SK-N-SH (cell line): ENCODE data around the gene NDRG2. TPM values are rescaled to one million over a fixed set of nuclear protein-coding genes. Genes with fewer than 3 reads are reported as not detected.

Experiments used
- CTCF ChIA-PET: fragments of 300-600, 350-600 bp; formaldehyde crosslinking; extraction: SDS; loops from one replicate; lab custom pipeline; 2021; lab: Yijun Ruan, JAX
- POLR2A ChIA-PET: fragments of 350-600 bp; sonication (Branson Sonifier 250); formaldehyde crosslinking; extraction: SDS; loops from one replicate; lab custom pipeline; 2020; ENCODE audit warnings: antibody characterized with exemption, inconsistent platforms; lab: Yijun Ruan, JAX
- DNase-seq: peaks from one replicate; pipeline ENCODE4 v3.0.0; 2012
- H2AFZ ChIP-seq: fragments of 200-600 bp; sonication (generic); 2 replicates; pipeline ENCODE4 v1.8.1; 2016; ENCODE audit warnings: antibody characterized with exemption, mild to moderate bottlenecking, low read depth
- H3F3A ChIP-seq: fragments of 200-600 bp; sonication (generic); replicated peaks from 2 replicates; pipeline ENCODE3; 2016; ENCODE audit warnings: antibody characterized with exemption, mild to moderate bottlenecking; ENCODE audit not compliant: insufficient read depth
- H3K27ac ChIP-seq, 2 experiments: fragments of 200-500 bp in 1 of 2; fragments of 200-600 bp in 1 of 2; sonication (Bioruptor generic) in 1 of 2; sonication (generic), shearing (Covaris generic) in 1 of 2; 2 replicates each; pipeline versions ENCODE4 v1.5.1 to v1.6.1; 2014 to 2016; ENCODE audit warnings: low read depth in 2 of 2, inconsistent platforms in 1 of 2, low read length in 1 of 2, mild to moderate bottlenecking in 1 of 2, mixed read lengths in 1 of 2
- H3K27me3 ChIP-seq: fragments of 200-600 bp; sonication (generic), shearing (Covaris generic); 2 replicates; pipeline ENCODE4 v1.6.1; 2016; ENCODE audit warnings: mixed run types; ENCODE audit not compliant: insufficient read depth
- H3K36me3 ChIP-seq, 2 experiments: fragments of 200-500 bp in 1 of 2; fragments of 200-600 bp in 1 of 2; sonication (Bioruptor generic) in 1 of 2; sonication (generic) in 1 of 2; replicated peaks in 1 of 2; 2 replicates each; pipeline versions ENCODE3 to v1.5.1; 2014 to 2016; ENCODE audit warnings: low read length in 1 of 2, mild to moderate bottlenecking in 1 of 2; ENCODE audit not compliant: insufficient read depth in 2 of 2, control insufficient read depth in 1 of 2
- H3K4me1 ChIP-seq, 2 experiments: fragments of 200-500 bp in 1 of 2; fragments of 200-600 bp in 1 of 2; sonication (Bioruptor generic) in 1 of 2; sonication (generic), shearing (Covaris generic) in 1 of 2; 2 replicates each; pipeline versions ENCODE4 v1.5.1 to v1.6.1; 2014 to 2016; ENCODE audit warnings: low read depth in 1 of 2, low read length in 1 of 2, mixed run types in 1 of 2; ENCODE audit not compliant: insufficient read depth in 2 of 2, control insufficient read depth in 1 of 2
- H3K4me2 ChIP-seq: fragments of 200-600 bp; sonication (generic), shearing (Covaris generic); 2 replicates; pipeline ENCODE4 v1.6.1; 2017; ENCODE audit warnings: mixed run types
- H3K4me3 ChIP-seq, 2 experiments: fragments of 200-500 bp in 1 of 2; fragments of 200-600 bp in 1 of 2; sonication (Bioruptor generic) in 1 of 2; sonication (generic), shearing (Covaris generic) in 1 of 2; 2 replicates each; pipeline versions ENCODE4 v1.5.1 to v1.8.1; 2014 to 2016; ENCODE audit warnings: low read depth in 2 of 2, inconsistent platforms in 1 of 2, low read length in 1 of 2, mild to moderate bottlenecking in 1 of 2, mixed read lengths in 1 of 2, moderate library complexity in 1 of 2
- H3K79me2 ChIP-seq: fragments of 200-600 bp; sonication (generic); 2 replicates; pipeline ENCODE4 v1.8.1; 2017; ENCODE audit warnings: mild to moderate bottlenecking; ENCODE audit not compliant: insufficient read depth
- H3K9ac ChIP-seq: fragments of 200-600 bp; sonication (generic); 2 replicates; pipeline ENCODE4 v1.6.1; 2017; ENCODE audit warnings: mixed run types
- H3K9me2 ChIP-seq: fragments of 200-600 bp; sonication (generic); 2 replicates; pipeline ENCODE4 v1.6.1; 2017; ENCODE audit warnings: mixed run types
- H3K9me3 ChIP-seq: fragments of 200-600 bp; sonication (generic); 2 replicates; pipeline ENCODE4 v1.6.1; 2017; ENCODE audit warnings: mixed run types, mild to moderate bottlenecking, moderate library complexity
- H4K20me1 ChIP-seq: fragments of 200-600 bp; sonication (generic); 2 replicates; pipeline ENCODE4 v1.6.1; 2017; ENCODE audit warnings: mild to moderate bottlenecking, mixed run types; ENCODE audit not compliant: insufficient read depth
- EP300 ChIP-seq, 2 experiments: IDR thresholded peaks; 2 replicates each; pipeline versions ENCODE4 v1.4.0 to v1.6.1; 2012; ENCODE audit warnings: borderline replicate concordance in 1 of 2, low read depth in 1 of 2, low read length in 1 of 2
- FOSL2 ChIP-seq: IDR thresholded peaks from 2 replicates; pipeline ENCODE4 v1.4.0; 2012; ENCODE audit warnings: low read depth, mild to moderate bottlenecking, moderate library complexity, borderline replicate concordance
- FOXM1 ChIP-seq: IDR thresholded peaks from 2 replicates; pipeline ENCODE4 v1.4.0; 2012; ENCODE audit warnings: low read depth, mild to moderate bottlenecking
- GABPA ChIP-seq: IDR thresholded peaks from 2 replicates; pipeline ENCODE4 v1.4.0; 2012; ENCODE audit warnings: low read depth, mild to moderate bottlenecking
- MXI1 ChIP-seq: IDR thresholded peaks from 2 replicates; pipeline ENCODE4 v1.6.1; 2012; ENCODE audit warnings: mild to moderate bottlenecking, low read depth, low read length, improper control_type of control experiment
- NFIC ChIP-seq: IDR thresholded peaks from 2 replicates; pipeline ENCODE4 v1.4.0; 2012; ENCODE audit warnings: borderline replicate concordance
- NRF1 ChIP-seq: IDR thresholded peaks from 2 replicates; pipeline ENCODE4 v1.6.1; 2012; ENCODE audit warnings: low read depth, mild to moderate bottlenecking, low read length
- RAD21 ChIP-seq: IDR thresholded peaks from 2 replicates; pipeline ENCODE4 v1.6.1; 2012; ENCODE audit warnings: mild to moderate bottlenecking, low read length
- RCOR1 ChIP-seq: fragments of 150-350 bp; IDR thresholded peaks from 2 replicates; pipeline ENCODE4 v1.6.1; 2017; ENCODE audit warnings: antibody characterized with exemption, low read length
- RFX5 ChIP-seq: IDR thresholded peaks from 2 replicates; pipeline ENCODE4 v1.6.1; 2012; ENCODE audit warnings: mild to moderate bottlenecking, improper control_type of control experiment, low read length
- RXRA ChIP-seq: IDR thresholded peaks from 2 replicates; pipeline ENCODE4 v1.4.0; 2012; ENCODE audit warnings: low read depth, mild to moderate bottlenecking, borderline replicate concordance
- SMC3 ChIP-seq: IDR thresholded peaks from 2 replicates; pipeline ENCODE4 v1.6.1; 2012; ENCODE audit warnings: low read depth, low read length, improper control_type of control experiment
- TAF1 ChIP-seq: IDR thresholded peaks from 2 replicates; pipeline ENCODE4 v1.6.1; 2012; ENCODE audit warnings: low read depth, mild to moderate bottlenecking, low read length, moderate library complexity, borderline replicate concordance
- TEAD4 ChIP-seq: IDR thresholded peaks from 2 replicates; pipeline ENCODE4 v1.4.0; 2012; ENCODE audit warnings: mild to moderate bottlenecking, borderline replicate concordance; ENCODE audit not compliant: insufficient read depth
- WGBS: methylation state at CpG from one replicate; pipeline ENCODE4 v1.1.6; 2017; ENCODE audit warnings: low lambda C conversion rate; 5-methylcytosine and 5-hydroxymethylcytosine counted together
- polyA plus RNA-seq, 3 experiments: library from polyadenylated mRNA; depleted of rRNA; stranded (reverse); fragments of >200 nt; gene quantifications; 2 replicates each; pipeline ENCODE4 v1.2.3, GENCODE V29; 2012
- TF ChIP-seq, protein P1 (sequence below): IDR thresholded peaks from 2 replicates; pipeline ENCODE4 v1.4.0; 2012; ENCODE audit warnings: low read depth, borderline replicate concordance
- TF ChIP-seq, protein P2 (sequence below): IDR thresholded peaks from 2 replicates; pipeline ENCODE4 v1.4.0; 2012; ENCODE audit warnings: low read depth, borderline replicate concordance
- TF ChIP-seq, protein P3 (sequence below): IDR thresholded peaks from 2 replicates; pipeline ENCODE4; 2012
- TF ChIP-seq, protein P4 (sequence below): IDR thresholded peaks from 2 replicates; pipeline ENCODE4 v1.4.0; 2012; ENCODE audit warnings: low read depth
- TF ChIP-seq, protein P5 (sequence below): fragments of 150-350 bp; IDR thresholded peaks from 2 replicates; pipeline ENCODE4 v1.6.1; 2017; ENCODE audit warnings: antibody characterized with exemption, low read length, low read depth, borderline replicate concordance

Gene NDRG2
- polyA plus RNA-seq, 1 of the 3 experiments (the other 2 are of a cell fraction): 15.8 TPM

DNA sequence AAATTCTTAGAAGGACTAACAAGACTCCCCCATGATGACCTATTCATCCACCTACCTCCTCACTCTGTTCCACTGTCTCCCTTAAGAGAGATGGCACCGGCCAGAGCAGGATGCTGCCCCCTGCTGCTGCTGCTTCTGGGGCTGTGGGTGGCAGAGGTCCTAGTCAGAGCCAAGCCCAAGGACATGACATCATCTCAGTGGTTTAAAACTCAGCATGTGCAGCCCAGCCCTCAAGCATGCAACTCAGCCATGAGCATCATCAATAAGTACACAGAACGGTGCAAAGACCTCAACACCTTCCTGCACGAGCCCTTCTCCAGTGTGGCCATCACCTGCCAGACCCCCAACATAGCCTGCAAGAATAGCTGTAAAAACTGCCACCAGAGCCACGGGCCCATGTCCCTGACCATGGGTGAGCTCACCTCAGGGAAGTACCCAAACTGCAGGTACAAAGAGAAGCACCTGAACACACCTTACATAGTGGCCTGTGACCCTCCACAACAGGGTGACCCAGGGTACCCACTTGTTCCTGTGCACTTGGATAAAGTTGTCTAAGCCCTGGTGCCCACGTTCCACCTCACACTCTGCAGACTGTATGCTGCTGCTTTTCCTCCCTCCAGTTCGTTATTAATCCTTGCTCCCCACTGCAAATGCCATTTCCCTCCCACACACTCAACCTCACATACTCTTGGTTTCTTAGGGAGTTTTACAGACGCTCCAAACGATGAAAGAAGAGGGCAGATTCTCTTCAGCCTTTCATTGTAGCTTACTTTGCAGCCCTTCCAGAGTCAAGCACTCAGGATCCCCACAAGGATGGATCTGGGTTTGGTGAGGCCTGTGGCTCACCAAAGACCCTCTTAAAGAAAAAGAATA lies 33.2 kb upstream of the NDRG2 start, which contains the start of gene RNASE8:
RNASE8 (plus strand) TSS at position 20 of the 873 bp plus-strand sequence; CDS start at position 91, 71 bp downstream.
- Histone ChIP-seq H3K9ac (no peak within 1 kb of the TSS), H3K27me3 (no peaks in the 10 kb centered on the region), H3K79me2 (no peaks in the 10 kb centered on the region), H3F3A (no peaks in the 10 kb centered on the region), H3K4me2 (no peak within 1 kb of the TSS), H3K9me3 (no peaks in the 10 kb centered on the region), H3K4me1 (peaks cover 0 to 3% of the 10 kb centered on the region in 2 experiments; a peak in 1 of 4 replicates), H3K4me3 (no peak within 1 kb of the TSS), H3K36me3 (no peaks in the 10 kb centered on the region)
- POLR2A ChIA-PET: no interaction called here
- CTCF ChIA-PET: interaction anchor here (1.0 to 2.1 kb wide), 4 partner anchors 34 to 47 kb away, joined by 3 to 8 read pairs (median 4); no protein-coding TSS in a partner anchor
- TF ChIP-seq TEAD4 (no peak), EP300 (IDR thresholded peaks at IDR 0.05; ENCODE audit: borderline replicate concordance in 1 of 2, low read depth in 1 of 2, low read length in 1 of 2) (no peak), MXI1 (no peak), RCOR1 (no peak), TAF1 (no peak), RAD21 (no peak), GABPA (no peak), SMC3 (no peak), FOXM1 (no peak), RFX5 (no peak), NFIC (no peak), NRF1 (no peak), RXRA (no peak), FOSL2 (no peak)
- TF ChIP-seq, protein P1, sequence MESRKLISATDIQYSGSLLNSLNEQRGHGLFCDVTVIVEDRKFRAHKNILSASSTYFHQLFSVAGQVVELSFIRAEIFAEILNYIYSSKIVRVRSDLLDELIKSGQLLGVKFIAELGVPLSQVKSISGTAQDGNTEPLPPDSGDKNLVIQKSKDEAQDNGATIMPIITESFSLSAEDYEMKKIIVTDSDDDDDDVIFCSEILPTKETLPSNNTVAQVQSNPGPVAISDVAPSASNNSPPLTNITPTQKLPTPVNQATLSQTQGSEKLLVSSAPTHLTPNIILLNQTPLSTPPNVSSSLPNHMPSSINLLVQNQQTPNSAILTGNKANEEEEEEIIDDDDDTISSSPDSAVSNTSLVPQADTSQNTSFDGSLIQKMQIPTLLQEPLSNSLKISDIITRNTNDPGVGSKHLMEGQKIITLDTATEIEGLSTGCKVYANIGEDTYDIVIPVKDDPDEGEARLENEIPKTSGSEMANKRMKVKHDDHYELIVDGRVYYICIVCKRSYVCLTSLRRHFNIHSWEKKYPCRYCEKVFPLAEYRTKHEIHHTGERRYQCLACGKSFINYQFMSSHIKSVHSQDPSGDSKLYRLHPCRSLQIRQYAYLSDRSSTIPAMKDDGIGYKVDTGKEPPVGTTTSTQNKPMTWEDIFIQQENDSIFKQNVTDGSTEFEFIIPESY: no peak
- TF ChIP-seq, protein P2, sequence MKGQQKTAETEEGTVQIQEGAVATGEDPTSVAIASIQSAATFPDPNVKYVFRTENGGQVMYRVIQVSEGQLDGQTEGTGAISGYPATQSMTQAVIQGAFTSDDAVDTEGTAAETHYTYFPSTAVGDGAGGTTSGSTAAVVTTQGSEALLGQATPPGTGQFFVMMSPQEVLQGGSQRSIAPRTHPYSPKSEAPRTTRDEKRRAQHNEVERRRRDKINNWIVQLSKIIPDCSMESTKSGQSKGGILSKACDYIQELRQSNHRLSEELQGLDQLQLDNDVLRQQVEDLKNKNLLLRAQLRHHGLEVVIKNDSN: no peak
- TF ChIP-seq, protein P3, sequence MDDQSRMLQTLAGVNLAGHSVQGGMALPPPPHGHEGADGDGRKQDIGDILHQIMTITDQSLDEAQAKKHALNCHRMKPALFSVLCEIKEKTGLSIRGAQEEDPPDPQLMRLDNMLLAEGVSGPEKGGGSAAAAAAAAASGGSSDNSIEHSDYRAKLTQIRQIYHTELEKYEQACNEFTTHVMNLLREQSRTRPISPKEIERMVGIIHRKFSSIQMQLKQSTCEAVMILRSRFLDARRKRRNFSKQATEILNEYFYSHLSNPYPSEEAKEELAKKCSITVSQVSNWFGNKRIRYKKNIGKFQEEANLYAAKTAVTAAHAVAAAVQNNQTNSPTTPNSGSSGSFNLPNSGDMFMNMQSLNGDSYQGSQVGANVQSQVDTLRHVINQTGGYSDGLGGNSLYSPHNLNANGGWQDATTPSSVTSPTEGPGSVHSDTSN: no peak
- TF ChIP-seq, protein P4, sequence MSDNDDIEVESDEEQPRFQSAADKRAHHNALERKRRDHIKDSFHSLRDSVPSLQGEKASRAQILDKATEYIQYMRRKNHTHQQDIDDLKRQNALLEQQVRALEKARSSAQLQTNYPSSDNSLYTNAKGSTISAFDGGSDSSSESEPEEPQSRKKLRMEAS: no peak
- TF ChIP-seq, protein P5, sequence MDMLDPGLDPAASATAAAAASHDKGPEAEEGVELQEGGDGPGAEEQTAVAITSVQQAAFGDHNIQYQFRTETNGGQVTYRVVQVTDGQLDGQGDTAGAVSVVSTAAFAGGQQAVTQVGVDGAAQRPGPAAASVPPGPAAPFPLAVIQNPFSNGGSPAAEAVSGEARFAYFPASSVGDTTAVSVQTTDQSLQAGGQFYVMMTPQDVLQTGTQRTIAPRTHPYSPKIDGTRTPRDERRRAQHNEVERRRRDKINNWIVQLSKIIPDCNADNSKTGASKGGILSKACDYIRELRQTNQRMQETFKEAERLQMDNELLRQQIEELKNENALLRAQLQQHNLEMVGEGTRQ: no peak
- TF ChIP-seq, all 33 proteins: peak for 0
- 72% methylated on average over 6 of the region's 8 CpGs for WGBS
- Histone ChIP-seq H3K9me2 (no peaks in the 10 kb centered on the region), H2AFZ (no peak within 1 kb of the TSS), H4K20me1 (no peaks in the 10 kb centered on the region), H3K27ac (no peak within 1 kb of the TSS)
- DNase-seq: no peak
